BLaER1 (cell line): ENCODE results near the gene SNX30.

Experiments used
- H3K27ac ChIP-seq: shearing (Covaris generic); formaldehyde crosslinking; 2 replicates; pipeline ENCODE4 v1.8.1; 2022
- H3K27me3 ChIP-seq: shearing (Covaris generic); formaldehyde crosslinking; 2 replicates; pipeline ENCODE4 v1.8.1; 2022
- H3K36me3 ChIP-seq: shearing (Covaris generic); formaldehyde crosslinking; 2 replicates; pipeline ENCODE4 v1.8.1; 2022
- H3K4me1 ChIP-seq: shearing (Covaris generic); formaldehyde crosslinking; 2 replicates; pipeline ENCODE4 v1.8.1; 2022
- H3K4me2 ChIP-seq: shearing (Covaris generic); formaldehyde crosslinking; 2 replicates; pipeline ENCODE4 v1.8.1; 2022
- H3K4me3 ChIP-seq: shearing (Covaris generic); formaldehyde crosslinking; 2 replicates; pipeline ENCODE4 v1.8.1; 2022
- H3K9ac ChIP-seq: shearing (Covaris generic); formaldehyde crosslinking; 2 replicates; pipeline ENCODE4 v1.8.1; 2022
- H3K9me3 ChIP-seq: shearing (Covaris generic); formaldehyde crosslinking; 2 replicates; pipeline ENCODE4 v1.8.1; 2022
- H4K20me1 ChIP-seq: shearing (Covaris generic); formaldehyde crosslinking; 2 replicates; pipeline ENCODE4 v1.8.1; 2022
- Cebpa-rat ChIP-seq: shearing (Covaris generic); IDR thresholded peaks from 2 replicates; pipeline ENCODE4 v1.8.1; 2022

Gene SNX30

GRCh38 chr9:112839331-112839730, 88.8 kb downstream of the SNX30 start:
- H3K4me3 ChIP-seq, result no peak overlapping the region
- H4K20me1 ChIP-seq, result no peaks in the 10 kb centered on the region
- H3K27ac ChIP-seq, result no peak overlapping the region
- TF ChIP-seq Cebpa-rat, result no peak
- H3K4me2 ChIP-seq, result no peak overlapping the region
- H3K27me3 ChIP-seq, result no peaks in the 10 kb centered on the region
- peaks cover 74% of the 10 kb centered on the region for H3K36me3 ChIP-seq
- H3K9ac ChIP-seq, result no peak overlapping the region
- H3K9me3 ChIP-seq, result no peaks in the 10 kb centered on the region
- peaks cover 10% of the 10 kb centered on the region for H3K4me1 ChIP-seq

- H3K9me3 ChIP-seq, result no peaks in the 10 kb centered on the region
- no peak for TF ChIP-seq Cebpa-rat
- peaks cover 66% of the 10 kb centered on the region for H3K36me3 ChIP-seq
- no peak overlapping the region for H3K4me2 ChIP-seq
- peaks cover 7% of the 10 kb centered on the region for H3K4me1 ChIP-seq
- H3K4me3 ChIP-seq, result no peak overlapping the region
- H4K20me1 ChIP-seq, result no peaks in the 10 kb centered on the region
- H3K27ac ChIP-seq, result no peak overlapping the region
- no peaks in the 10 kb centered on the region for H3K27me3 ChIP-seq
- H3K9ac ChIP-seq, result no peak overlapping the region
Observed at GRCh38 chr9:112841261-112841660, 90.7 kb downstream of the SNX30 start.

- Histone ChIP-seq H3K27me3 (no peaks in the 10 kb centered on the region), H4K20me1 (no peaks in the 10 kb centered on the region), H3K4me3 (no peak overlapping the region), H3K9me3 (no peaks in the 10 kb centered on the region), H3K36me3 (peaks cover 56% of the 10 kb centered on the region), H3K4me1 (0 out of 2 replicates have a peak, but pooled peaks cover 4% of the 10 kb centered on the region), H3K27ac (no peak overlapping the region), H3K4me2 (no peak overlapping the region), H3K9ac (no peak overlapping the region)
- TF ChIP-seq Cebpa-rat, result no peak
Observed at GRCh38 chr9:112842555-112842954, 92.0 kb downstream of the SNX30 start.

DNA sequence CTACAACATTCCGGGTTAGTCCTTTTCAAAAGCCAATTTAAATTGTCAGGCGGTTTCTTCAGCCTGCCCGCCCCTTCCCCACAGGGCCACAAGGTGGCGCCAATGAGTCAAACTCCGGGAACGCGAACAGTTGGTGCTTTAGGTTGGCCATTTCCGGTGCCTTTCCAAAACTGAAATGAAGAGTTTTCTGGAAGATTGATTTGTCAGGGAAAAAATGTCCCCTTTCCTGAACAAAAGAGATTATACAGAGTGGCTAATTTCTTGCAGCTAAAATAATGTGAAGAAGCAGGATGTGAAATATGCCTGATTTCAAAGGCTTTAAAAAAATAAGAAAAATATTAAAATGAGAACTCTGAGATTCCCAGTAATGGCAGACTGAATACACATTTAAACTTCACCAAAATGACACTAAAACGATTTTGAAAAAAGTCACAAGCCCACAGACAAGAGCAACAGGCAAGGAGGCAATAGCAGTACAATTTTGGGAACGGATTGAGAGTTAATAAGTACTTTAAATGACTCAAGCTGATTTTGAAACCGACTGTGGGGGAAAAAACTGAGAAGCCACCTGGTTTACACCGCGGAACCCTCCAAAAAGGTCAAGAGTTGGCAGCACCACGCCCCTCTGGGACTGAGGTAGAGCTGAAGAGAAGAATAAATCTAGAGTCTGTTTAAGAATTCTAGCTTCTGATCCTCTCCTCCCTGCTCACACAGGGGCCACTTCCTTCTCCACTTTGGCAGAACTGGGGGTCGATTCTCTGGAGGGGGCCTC, 94.4 kb downstream of the SNX30 start:
- Histone ChIP-seq H3K27me3 (no peaks in the 10 kb centered on the region), H4K20me1 (no peaks in the 10 kb centered on the region), H3K36me3 (peaks cover 46% of the 10 kb centered on the region), H3K27ac (no peak overlapping the region), H3K9me3 (no peaks in the 10 kb centered on the region), H3K9ac (no peak overlapping the region), H3K4me2 (no peak overlapping the region), H3K4me3 (no peak overlapping the region), H3K4me1 (peaks cover 12% of the 10 kb centered on the region; the same call in 1 of the 2 replicates)
- no peak for TF ChIP-seq Cebpa-rat

- Histone ChIP-seq H3K36me3 (peaks cover 53% of the 10 kb centered on the region), H3K9me3 (no peaks in the 10 kb centered on the region), H3K4me1 (peaks cover 12% of the 10 kb centered on the region; the same call in 1 of the 2 replicates), H3K27me3 (no peaks in the 10 kb centered on the region), H3K4me3 (no peak overlapping the region), H3K9ac (no peak overlapping the region), H3K4me2 (no peak overlapping the region), H4K20me1 (no peaks in the 10 kb centered on the region), H3K27ac (no peak overlapping the region)
- no peak for TF ChIP-seq Cebpa-rat
Observed at GRCh38 chr9:112846528-112847488, 96.2 kb downstream of the SNX30 start.

- 0 out of 2 replicates have a peak overlapping the region, but pooled peaks have one; percentile 23 for H3K4me2 ChIP-seq
- H4K20me1 ChIP-seq, result no peaks in the 10 kb centered on the region
- H3K4me3 ChIP-seq, result no peak overlapping the region
- no peak overlapping the region for H3K27ac ChIP-seq
- no peaks in the 10 kb centered on the region for H3K27me3 ChIP-seq
- H3K36me3 ChIP-seq, result peaks cover 49% of the 10 kb centered on the region
- peaks cover 12% of the 10 kb centered on the region; the same call in 1 of the 2 replicates for H3K4me1 ChIP-seq
- TF ChIP-seq Cebpa-rat, result no peak
- no peak overlapping the region for H3K9ac ChIP-seq
- no peaks in the 10 kb centered on the region for H3K9me3 ChIP-seq
Observed at GRCh38 chr9:112848316-112849151, 98.0 kb downstream of the SNX30 start.

- no peak for TF ChIP-seq Cebpa-rat
- Histone ChIP-seq H3K36me3 (peaks cover 51% of the 10 kb centered on the region), H3K27ac (no peak overlapping the region), H4K20me1 (no peaks in the 10 kb centered on the region), H3K9me3 (no peaks in the 10 kb centered on the region), H3K4me3 (no peak overlapping the region), H3K27me3 (no peaks in the 10 kb centered on the region), H3K4me1 (peaks cover 12% of the 10 kb centered on the region; the same call in 1 of the 2 replicates), H3K4me2 (no peak overlapping the region), H3K9ac (no peak overlapping the region)
Observed at GRCh38 chr9:112849363-112849922, 98.9 kb downstream of the SNX30 start.

DNA sequence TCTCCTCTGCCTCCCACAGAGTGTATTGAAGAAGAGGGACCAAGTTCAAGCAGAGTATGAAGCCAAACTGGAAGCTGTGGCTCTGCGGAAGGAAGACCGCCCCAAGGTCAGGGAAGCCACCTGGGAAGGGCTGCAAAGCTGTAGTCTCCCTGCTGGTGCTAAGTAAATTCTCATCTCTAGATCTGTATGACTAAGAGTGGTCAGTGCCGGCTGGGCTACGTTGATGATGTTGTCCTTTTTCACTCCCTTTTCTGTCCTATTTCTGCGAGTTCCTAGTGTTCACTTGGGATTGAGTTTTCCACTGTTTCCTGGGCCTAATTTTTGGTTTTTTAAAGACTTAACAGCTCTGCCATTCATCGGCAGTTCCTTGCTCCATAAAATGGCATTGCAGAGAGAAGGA, 100.3 kb downstream of the SNX30 start:
- H3K9ac ChIP-seq, result no peak overlapping the region
- peaks cover 12% of the 10 kb centered on the region; the same call in 1 of the 2 replicates for H3K4me1 ChIP-seq
- no peak overlapping the region for H3K4me2 ChIP-seq
- H4K20me1 ChIP-seq, result no peaks in the 10 kb centered on the region
- peaks cover 53% of the 10 kb centered on the region for H3K36me3 ChIP-seq
- no peak overlapping the region for H3K4me3 ChIP-seq
- TF ChIP-seq Cebpa-rat, result no peak
- no peaks in the 10 kb centered on the region for H3K27me3 ChIP-seq
- no peaks in the 10 kb centered on the region for H3K9me3 ChIP-seq
- no peak overlapping the region for H3K27ac ChIP-seq
